Heart right ventricle (tissue), 16 donors: ENCODE measurements around the gene CPEB4. TPM values are rescaled to one million over a fixed set of nuclear protein-coding genes. Genes with fewer than 3 reads are reported as not detected.

ENCODE experiments used
- ATAC-seq, 8 donors: fragments of 200-7000 bp; cut with Tn5 transposase; one replicate each; pipeline ENCODE4 v1.9.1; 2020; ENCODE audit warnings: mild to moderate bottlenecking in 8 of 8, moderate library complexity in 8 of 8, moderate number of reproducible peaks in 1 of 8
- DNase-seq, 2 donors: peaks; one replicate each; pipeline ENCODE4 v3.0.0-alpha.2; 2020
- H3K27ac ChIP-seq, 10 donors: fragments of 200-600 bp; sonication (generic) in 2 of 10; one replicate each; pipeline versions ENCODE4 v1.5.0 to v1.8.0; 2020 to 2022; ENCODE audit warnings: mild to moderate bottlenecking in 3 of 10
- H3K27me3 ChIP-seq, 7 donors: fragments of 200-600 bp; one replicate each; pipeline ENCODE4 v1.8.0; 2021 to 2022; ENCODE audit warnings: mild to moderate bottlenecking in 2 of 7
- H3K36me3 ChIP-seq, 9 donors: fragments of 200-600 bp; sonication (generic) in 1 of 9; one replicate each; pipeline versions ENCODE4 v1.5.0 to v1.8.0; 2020 to 2022; ENCODE audit warnings: mild to moderate bottlenecking in 2 of 9
- H3K4me1 ChIP-seq, 9 donors: fragments of 200-600 bp; sonication (generic) in 1 of 9; one replicate each; pipeline versions ENCODE4 v1.5.0 to v1.8.0; 2020 to 2022; ENCODE audit warnings: mild to moderate bottlenecking in 4 of 9
- H3K4me3 ChIP-seq, 10 donors: fragments of 200-600 bp; sonication (generic) in 2 of 10; one replicate each; pipeline versions ENCODE4 v1.5.0 to v1.8.0; 2020 to 2022; ENCODE audit warnings: mild to moderate bottlenecking in 7 of 10, moderate library complexity in 2 of 10
- H3K9me3 ChIP-seq, 11 donors: fragments of 200-600 bp in 10 of 11; sonication (generic) in 2 of 11; one replicate each; pipeline versions ENCODE4 v1.5.0 to v1.8.0; 2013 to 2022; ENCODE audit warnings: mild to moderate bottlenecking in 2 of 11, control low read depth in 1 of 11, moderate library complexity in 1 of 11
- CTCF ChIP-seq, 9 donors: fragments of 200-600 bp; sonication (generic) in 2 of 9; IDR thresholded peaks; one replicate each; pipeline versions ENCODE4 v1.5.0 to v1.8.0; 2021 to 2022; ENCODE audit warnings: antibody characterized with exemption in 9 of 9, mild to moderate bottlenecking in 5 of 9, moderate library complexity in 1 of 9
- WGBS, 2 donors: extraction: QIAGEN DNeasy Blood & Tissue Kit; methylation state at CpG; one replicate each; pipeline ENCODE4 v1.1.7; 2013; ENCODE audit warnings: inconsistent platforms in 1 of 2; 5-methylcytosine and 5-hydroxymethylcytosine counted together
- intact Hi-C, 10 donors: fragments of 100-400 bp; cut with DNase I; formaldehyde crosslinking; loops; one replicate each; pipeline versions ENCODE4 v1.11.1 to v1.14.2; 2022
- polyA plus RNA-seq, 2 donors: library from polyadenylated mRNA; stranded (reverse); fragments of 200-250 nt; gene quantifications; one replicate each; pipeline ENCODE4 v1.2.3, GENCODE V29; 2013
- total RNA-seq, 10 donors: library from RNA; stranded (reverse); fragmentation: NEBNext Ultra II Directional in 3 of 10; extraction: Animal tissue kit (Norgen Biotek cat#: 25700) in 3 of 10; gene quantifications; one replicate each; pipeline versions ENCODE4 v1.2.1 to v1.2.4, GENCODE V29; 2021 to 2023
- donor health status: Arrhythmogenic right ventricular cardiomyopathy.
- donor health status: ischemic (EF 13 %, LVEDD 7.1; RV severe dilation, severe dysfunction).
- donor health status: healthy with polysubstance abuse.
- donor health status: DM: no; HTN: yes; CAD: no.
- donor health status: DM: no; HTN: no; CAD: no.
- donor health status: ischemic (EF 25% LVEDD 6.9; RV normal size, moderate dysfunction).
- donor health status: ischemic (EF 25% LVEDD 5.7; RV mildly dilated, moderate dysfunction).
- donor health status: healthy.
- donor health status: DM: yes; HTN: yes; CAD: no.
- donor health status: Ischemic cardiomyopathy.
- donor health status: ischemic (EF 35%, LVEDD 5.7; RV mildly dilated, moderate dysfunction).
- donor health status: nonischemic (EF 11% LVEDD 7.7; RV severe dilation, severe dysfunction).
- donor health status: DM: yes; HTN: yes; CAD: no.
- donor health status: PGD.
- donor health status: ischemic (EF 29% LVEDD 5.4; RV normal size, mild dysfunction).
- donor health status: nonischemic (EF 23%, LVEDD 6.1; RV moderate dilation, normal function).

The CPEB4 gene
- total and polyA plus RNA-seq, 12 donors = 29.4 to 279 (median 168) TPM

- Histone ChIP-seq H3K4me3 (no peak overlapping the region), H3K36me3 (no peaks in the 10 kb centered on the region), H3K27ac (peak overlapping the region in 2 of 10 donors; percentile 13 to 71), H3K9me3 (peaks cover 0 to 6% (median 0%) of the 10 kb centered on the region in 11 donors), H3K4me1 (peaks cover 0 to 57% (median 5%) of the 10 kb centered on the region in 9 donors), H3K27me3 (no peaks in the 10 kb centered on the region)
- peak in 1 of 2 donors; percentile 18 for DNase-seq
- 66 to 76% methylated on average over 10 of the region's 10 CpGs for WGBS, 2 donors
- no peak for ATAC-seq
- intact Hi-C loops = loop anchor here in 1 of 10 donors (5.0 kb wide), 1 partner anchor 97 kb away; no protein-coding TSS in a partner anchor
- TF ChIP-seq CTCF (IDR thresholded peaks at IDR 0.05) = no peak
These were observed 23.8 kb upstream of the CPEB4 start for GRCh38 chr5:173864126-173865050.

- peak in 1 of 2 donors; percentile 25 for DNase-seq
- Histone ChIP-seq H3K4me1 (peaks cover 0 to 55% (median 0%) of the 10 kb centered on the region in 9 donors), H3K9me3 (peaks cover 0 to 6% (median 0%) of the 10 kb centered on the region in 11 donors), H3K36me3 (no peaks in the 10 kb centered on the region), H3K4me3 (peak overlapping the region in 1 of 10 donors; percentile 14), H3K27me3 (no peaks in the 10 kb centered on the region), H3K27ac (peak overlapping the region in 5 of 10 donors; percentile 23 to 93 (median 40))
- intact Hi-C loops = no loop called here
- 84 to 88% methylated on average over 15 of the region's 15 CpGs for WGBS, 2 donors
- no peak for TF ChIP-seq CTCF (IDR thresholded peaks at IDR 0.05)
- peak; percentile 6 to 81 (median 54) for ATAC-seq
These were observed 21.8 kb upstream of the CPEB4 start for GRCh38 chr5:173866243-173866857.

GRCh38 chr5:173866858-173867679, 21.1 kb upstream of the CPEB4 start:
- 96 to 99% methylated on average over 17 of the region's 17 CpGs for WGBS, 2 donors
- peak overlapping the region in 4 of 10 donors; percentile 23 to 93 (median 50) for H3K27ac ChIP-seq

More at GRCh38 chr5:173866858-173867679, 21.1 kb upstream of the CPEB4 start:
- Histone ChIP-seq H3K4me3 (no peak overlapping the region), H3K27me3 (no peaks in the 10 kb centered on the region), H3K4me1 (peaks cover 0 to 58% (median 0%) of the 10 kb centered on the region in 9 donors), H3K36me3 (no peaks in the 10 kb centered on the region), H3K9me3 (peaks cover 0 to 6% (median 0%) of the 10 kb centered on the region in 11 donors)
- DNase-seq (no peak), ATAC-seq (no peak)
- intact Hi-C loops = no loop called here
- no peak for TF ChIP-seq CTCF (IDR thresholded peaks at IDR 0.05)
